HG03469 (cell line): Measurements from ENCODE around the gene CLEC6A.
"Not testable (repeated sequence)": the region's sequence is repeated elsewhere in the genome, so short reads cannot be mapped to it uniquely, and the experiment has no call there.

Experiments used
- ATAC-seq: cut with Tn5 transposase; IDR thresholded peaks from one replicate; pipeline ENCODE4 v1.9.1; 2021; ENCODE audit warnings: mild to moderate bottlenecking, moderate library complexity, moderate number of reproducible peaks; ENCODE audit not compliant: unreplicated experiment

The CLEC6A gene

DNA sequence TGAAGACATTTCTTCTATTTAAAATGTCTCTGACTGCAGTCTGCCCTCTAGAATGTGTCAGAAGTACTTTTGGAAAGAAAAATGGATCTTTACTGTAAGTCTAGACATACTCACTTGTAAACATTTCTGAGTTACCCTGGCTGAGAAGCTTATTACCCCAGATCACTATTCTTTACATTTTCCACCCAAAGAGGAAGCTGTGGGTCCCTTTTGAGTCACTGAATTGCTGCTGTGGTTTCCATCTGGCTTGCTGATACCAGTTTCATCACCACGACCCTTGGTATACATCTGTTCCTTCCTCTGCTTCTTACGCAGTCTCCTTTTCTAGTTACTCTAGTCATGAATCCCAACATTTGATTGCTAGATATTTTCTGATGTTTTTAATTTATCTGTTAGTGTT, 37.3 kb downstream of the CLEC6A start:
- peak; percentile 83 for ATAC-seq

DNA sequence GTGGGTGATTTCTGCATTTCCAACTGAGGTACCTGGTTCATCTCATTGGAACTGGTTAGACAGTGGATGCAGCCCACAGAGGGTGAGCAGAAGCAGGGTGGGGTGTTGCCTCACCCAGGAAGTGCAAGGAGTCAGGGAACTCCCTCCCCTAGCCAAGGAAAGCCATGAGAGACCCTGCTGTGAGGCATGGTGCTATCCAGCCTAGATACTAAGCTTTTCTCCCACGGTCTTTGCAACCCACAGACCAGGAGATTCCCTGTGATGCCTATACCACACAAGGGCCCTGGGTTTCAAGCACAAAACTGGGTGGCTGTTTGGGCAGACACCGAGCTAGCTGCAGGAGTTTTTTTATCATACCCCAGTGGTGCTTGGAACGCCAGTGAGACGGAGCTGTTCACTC, 39.9 kb downstream of the CLEC6A start:
- not testable (repeated sequence) for ATAC-seq

DNA sequence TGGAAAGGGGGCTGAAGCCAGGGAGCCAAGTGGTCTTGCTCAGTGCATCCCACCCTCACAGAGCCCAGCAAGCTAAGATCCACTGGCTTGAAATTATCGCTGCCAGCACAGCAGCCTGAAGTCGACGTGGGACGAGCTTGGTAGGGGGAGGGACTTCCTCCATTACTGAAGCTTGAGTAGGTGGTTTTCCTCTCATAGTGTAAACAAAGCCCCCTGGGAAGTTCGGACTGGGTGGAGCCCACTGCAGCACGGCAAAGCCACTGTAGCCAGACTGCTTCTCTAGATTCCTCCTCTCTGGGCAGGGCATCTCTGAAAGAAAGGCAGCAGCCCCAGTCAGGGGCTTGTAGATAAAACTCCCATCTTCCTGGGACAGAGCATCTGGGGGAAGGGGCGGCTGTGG, 40.3 kb downstream of the CLEC6A start:
- not testable (repeated sequence) for ATAC-seq

DNA sequence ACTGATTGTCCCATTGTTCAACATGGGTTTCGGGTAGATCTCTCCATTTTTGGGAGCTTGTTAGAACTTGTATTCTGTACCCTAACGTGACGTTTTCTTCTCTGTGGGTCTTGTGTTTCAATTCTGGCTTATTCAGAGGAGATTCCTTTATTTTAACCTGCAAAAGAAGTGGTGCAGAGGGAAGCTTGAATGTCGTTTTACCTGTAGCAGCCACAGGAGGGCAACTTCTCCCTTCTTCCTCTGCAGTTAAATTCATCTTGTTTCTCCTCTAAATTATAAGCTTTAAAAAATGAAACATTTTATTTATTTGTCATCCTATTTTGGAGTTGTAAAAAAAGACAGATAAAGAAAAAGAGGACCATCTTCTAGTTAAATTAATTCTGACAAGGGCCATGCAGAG, 43.9 kb downstream of the CLEC6A start:
- ATAC-seq: no peak

DNA sequence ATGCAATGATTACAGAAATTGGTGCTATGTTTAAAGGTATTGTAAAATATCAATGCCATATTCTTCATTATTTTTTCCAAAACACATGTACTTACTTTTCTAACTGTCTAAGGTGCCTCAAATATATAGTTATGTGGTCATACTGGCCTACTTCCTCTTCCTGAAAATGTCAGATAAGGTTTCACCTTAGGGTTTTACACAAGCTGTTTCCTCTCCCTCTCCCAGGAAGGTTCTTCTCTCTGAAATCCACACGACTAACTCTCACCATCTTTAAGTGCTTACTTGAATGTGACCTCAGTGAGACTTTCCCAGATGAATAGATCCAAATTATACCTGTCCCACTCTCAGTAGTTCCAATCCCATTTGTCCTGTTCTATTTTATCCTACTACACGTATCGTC, 46.0 kb downstream of the CLEC6A start:
- no peak for ATAC-seq

DNA sequence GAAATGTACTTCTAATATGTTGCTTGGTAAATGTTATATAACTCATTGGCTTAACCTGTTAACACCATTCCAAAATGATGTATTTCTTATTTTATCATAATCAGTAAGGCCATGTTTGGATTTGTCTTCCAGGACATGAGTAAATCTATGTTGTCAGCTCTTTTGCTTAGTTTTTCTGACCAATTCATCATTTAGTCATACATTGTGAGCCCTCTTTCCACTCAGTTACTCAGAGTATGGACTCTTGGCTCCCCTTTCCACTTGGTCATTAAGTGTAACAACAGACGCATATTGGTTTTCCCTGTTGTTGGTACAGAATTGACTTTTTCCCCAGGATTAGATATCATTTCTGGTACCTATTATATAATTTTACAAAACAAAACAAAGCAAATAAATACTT, 48.6 kb downstream of the CLEC6A start:
- ATAC-seq: no peak

DNA sequence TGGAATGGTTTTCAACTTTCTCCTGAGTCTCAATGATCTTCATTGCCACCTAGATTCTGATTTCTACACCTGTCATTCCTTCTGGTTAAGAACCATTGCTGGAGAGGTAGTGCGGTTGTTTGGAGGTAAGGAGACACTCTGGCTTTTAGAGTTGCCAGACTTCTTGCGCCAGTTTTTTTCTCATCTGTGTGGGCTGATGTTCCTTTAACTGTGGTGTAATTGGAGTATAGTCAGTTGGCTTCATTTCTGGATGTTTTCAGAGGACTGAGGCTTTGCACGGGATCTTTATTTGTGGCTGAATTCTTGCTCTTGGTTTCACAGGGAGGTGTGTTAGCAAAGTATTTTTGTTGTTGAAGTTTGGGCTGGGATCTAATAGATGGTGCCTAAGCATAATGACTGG, 51.8 kb downstream of the CLEC6A start:
- no peak for ATAC-seq

DNA sequence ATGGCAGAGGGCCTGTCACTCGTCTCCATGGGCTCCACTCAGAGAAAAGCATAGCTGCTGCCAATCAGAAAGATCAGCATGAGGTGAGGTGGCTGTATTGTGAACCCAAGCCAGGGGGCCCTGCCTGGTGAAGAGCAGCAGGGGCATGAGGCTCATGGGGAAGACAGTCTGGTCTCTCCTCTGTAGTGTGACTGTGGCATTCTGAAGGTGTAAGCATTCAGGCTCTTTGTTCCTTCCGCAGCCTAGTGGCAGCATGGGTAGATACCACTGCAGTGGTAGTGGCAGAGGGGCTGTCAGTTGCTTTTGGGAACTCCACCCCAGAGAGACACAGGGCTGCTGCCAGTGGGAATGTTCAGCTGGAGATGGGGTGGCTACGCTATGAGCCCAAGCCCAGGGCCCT, 52.5 kb downstream of the CLEC6A start:
- no peak for ATAC-seq

DNA sequence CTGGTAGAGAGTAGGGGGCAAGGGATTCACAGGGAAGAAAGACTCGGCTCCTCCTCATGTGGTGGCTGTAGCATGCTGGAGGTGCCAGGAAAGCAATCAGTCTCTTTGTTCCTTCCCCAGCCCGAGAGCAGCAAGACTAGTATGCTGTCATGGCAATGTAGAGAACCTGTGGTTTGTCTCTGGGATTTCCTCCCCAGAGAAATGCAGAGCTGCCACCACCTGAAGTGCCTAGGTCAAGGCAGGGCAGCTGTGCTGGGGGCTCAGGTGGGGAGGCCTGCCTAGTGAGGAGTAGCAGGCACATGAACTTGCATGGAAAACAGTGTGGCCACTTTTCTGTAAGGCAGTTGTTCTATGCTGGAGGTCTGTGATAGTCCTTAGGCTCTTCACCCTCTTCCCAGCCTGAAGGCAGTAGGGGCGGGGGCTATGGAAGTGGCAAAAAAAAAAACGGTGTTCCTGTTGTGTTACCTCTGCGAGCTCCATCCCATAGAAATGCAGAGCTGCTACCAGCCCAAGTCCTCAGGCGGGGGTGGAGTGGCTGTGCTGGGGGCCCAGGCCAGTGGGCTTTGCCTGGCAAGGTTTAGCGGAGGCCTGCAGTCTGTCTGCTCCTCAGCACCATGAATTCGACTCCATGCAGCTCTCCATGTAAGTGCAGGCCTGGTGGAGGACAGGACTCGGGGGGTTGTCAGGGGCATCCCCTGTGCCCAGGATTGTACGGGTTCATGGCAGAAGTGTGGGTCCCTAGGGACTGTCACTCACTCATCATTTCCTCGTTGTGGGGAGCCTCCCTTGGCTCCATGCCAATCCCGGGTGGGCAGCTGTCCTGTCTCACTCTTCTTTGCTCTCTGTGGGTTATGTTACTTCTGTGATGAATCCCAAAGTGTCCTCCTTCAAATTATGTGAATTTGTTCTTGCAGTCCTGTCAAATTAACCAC, 53.4 kb downstream of the CLEC6A start:
- ATAC-seq: no peak

DNA sequence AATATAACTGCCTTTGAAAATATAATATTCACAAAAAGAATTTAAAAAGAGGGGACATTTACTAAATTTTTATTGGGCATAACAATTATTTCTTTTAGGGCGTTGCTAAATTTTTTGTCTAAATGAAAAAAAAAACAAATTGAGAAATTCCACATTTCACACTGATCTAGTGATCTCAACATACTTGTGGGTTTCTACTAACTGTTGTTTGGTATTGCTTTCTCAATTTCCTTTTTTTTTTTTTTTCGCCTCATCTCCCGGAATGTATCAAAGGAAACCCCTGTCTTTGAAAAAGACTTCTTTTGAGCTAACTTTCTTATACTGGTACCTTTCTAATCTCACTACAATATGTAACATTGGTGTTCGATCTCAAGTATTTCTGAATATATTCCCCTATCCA, 57.5 kb downstream of the CLEC6A start, which contains the start of gene CLEC4D:
Gene CLEC4D (plus strand): TSS at position 248 of the 400 bp plus-strand sequence. CDS start 230 bp downstream, outside the sequence.
- no peak for ATAC-seq

DNA sequence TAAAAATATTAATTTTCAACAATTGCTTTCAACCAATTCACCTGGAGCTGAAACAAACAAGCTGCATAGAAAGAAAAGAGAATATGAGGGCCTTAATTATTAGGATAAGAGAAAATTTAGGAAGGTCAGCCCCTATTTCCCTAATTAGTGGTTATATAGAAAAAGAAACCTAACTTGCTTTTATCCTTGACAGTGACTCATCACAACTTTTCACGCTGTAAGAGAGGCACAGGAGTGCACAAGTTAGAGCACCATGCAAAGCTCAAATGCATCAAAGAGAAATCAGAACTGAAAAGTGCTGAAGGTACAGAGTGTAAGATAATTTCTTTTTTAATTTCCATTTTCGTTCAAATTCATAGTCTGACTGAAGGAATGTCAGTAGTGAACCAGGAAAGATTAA, 62.2 kb downstream of the CLEC6A start:
- no peak for ATAC-seq

DNA sequence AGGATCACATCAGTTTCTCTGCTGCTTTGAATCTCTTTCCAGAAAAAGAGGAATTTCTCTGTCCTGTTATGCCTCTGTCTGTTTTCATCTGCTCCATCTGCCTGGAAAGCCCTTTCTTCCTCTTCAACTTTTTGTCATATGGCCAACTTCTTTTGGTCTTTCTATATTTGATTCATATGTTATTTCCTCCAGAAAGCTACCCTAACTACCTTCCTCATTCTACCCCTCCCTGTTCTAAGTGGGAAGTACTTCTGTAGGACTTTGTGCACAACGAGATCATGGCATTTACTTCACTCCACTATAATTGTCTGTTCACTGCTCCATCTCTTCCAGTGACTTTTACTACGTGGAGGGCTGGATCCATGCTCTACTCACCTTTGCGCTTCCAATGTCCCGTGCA, 63.4 kb downstream of the CLEC6A start:
- ATAC-seq: no peak

DNA sequence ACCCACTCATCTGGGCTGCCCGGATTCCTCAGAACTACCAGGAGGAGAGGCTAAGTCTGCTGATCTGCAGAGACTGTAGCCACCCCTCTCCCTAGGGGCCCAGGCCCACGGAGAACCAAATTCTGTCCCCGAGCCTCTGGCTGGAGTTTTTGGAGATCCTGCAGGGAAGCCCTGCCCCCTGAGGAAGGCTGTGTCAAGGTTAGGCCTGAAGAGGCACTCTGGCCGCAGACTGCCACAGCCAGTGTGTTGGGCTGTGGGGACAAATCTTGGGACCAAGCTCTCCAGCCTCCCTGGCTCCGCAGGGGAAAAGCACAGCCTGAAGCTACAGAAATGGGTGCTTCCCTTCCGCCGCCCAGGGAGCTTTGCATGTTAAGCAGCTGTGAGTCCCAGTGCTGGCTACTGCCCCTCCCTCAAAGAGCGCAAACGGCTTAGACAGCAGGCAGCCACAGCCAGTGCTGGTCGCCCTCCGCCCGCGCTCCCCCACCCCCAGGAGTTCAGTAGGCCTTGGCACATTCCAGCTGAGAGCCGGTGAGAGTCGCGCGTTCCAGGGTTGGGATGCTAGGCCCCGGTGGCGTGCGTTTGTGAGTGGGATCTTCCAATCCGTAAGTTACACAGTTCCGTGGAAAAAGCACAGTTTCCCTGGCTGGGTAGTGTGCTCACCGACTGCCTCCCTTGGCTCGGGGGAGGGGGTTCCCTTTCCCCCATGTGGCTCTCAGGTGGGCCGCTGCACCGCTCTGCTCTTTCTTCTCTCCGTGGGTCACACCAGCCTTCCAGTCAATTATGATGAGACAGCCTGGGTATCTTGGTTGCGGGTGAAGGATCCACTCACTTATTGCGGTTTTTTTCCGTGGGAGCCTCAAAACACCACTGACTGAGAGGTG, 71.7 kb downstream of the CLEC6A start:
- no peak for ATAC-seq
